Fibroblast of lung (primary cell): ENCODE measurements around the gene ACO2.

ENCODE experiments used
- CTCF ChIP-seq, 2 donors: IDR thresholded peaks in 1 of 2; conservative IDR thresholded peaks in 1 of 2; 1 replicate in 1 of 2; 2 replicates in 1 of 2; pipeline ENCODE4 v1.5.1; 2011 to 2012; ENCODE audit warnings: low read length in 2 of 2, control low read depth in 1 of 2, inconsistent platforms in 1 of 2, low read depth in 1 of 2, mild to moderate bottlenecking in 1 of 2
- EZH2 ChIP-seq: IDR thresholded peaks from 2 replicates; pipeline ENCODE4 v1.5.1; 2012; ENCODE audit warnings: low read length, control low read depth, mild to moderate bottlenecking; ENCODE audit errors: missing control alignments

GRCh38 chr22:41530890-41531714 is 62.2 kb downstream of the ACO2 start:
- TF ChIP-seq CTCF (conservative IDR thresholded peaks at IDR 0.05 in 1 of 2, IDR thresholded peaks at IDR 0.05 in 1 of 2; ENCODE audit: low read depth in 1 of 2, low read length in 2 of 2), result no peak
- no peak for TF ChIP-seq EZH2
